Naive B cell (primary cell): ENCODE measurements around the gene SPTBN1. TPM values are rescaled to one million over a fixed set of nuclear protein-coding genes. Genes with fewer than 3 reads are reported as not detected.

Experiments
- ATAC-seq, 2 donors: fragments of 150-1000 bp; cut with Tn5 transposase; 2 replicates each; pipeline ENCODE4 v1.10.0; 2021; ENCODE audit warnings: low read depth in 2 of 2, mild to moderate bottlenecking in 2 of 2, moderate library complexity in 2 of 2
- DNase-seq: peaks from one replicate; pipeline ENCODE4 v3.0.0; 2022
- H3K27ac Mint-ChIP-seq, 6 donors: one replicate each; pipeline ENCODE4 v1.8.0; 2020 to 2022; ENCODE audit warnings: mild to moderate bottlenecking in 6 of 6, mixed read lengths in 6 of 6, moderate library complexity in 5 of 6, inconsistent platforms in 2 of 6
- H3K27me3 Mint-ChIP-seq, 3 donors: one replicate each; pipeline ENCODE4 v1.8.0; 2021 to 2022; ENCODE audit warnings: mixed read lengths in 3 of 3, mild to moderate bottlenecking in 1 of 3
- H3K36me3 Mint-ChIP-seq, 2 donors: one replicate each; pipeline ENCODE4 v1.8.0; 2020 to 2022; ENCODE audit warnings: mixed read lengths in 2 of 2, inconsistent platforms in 1 of 2, mild to moderate bottlenecking in 1 of 2
- H3K4me1 Mint-ChIP-seq, 3 donors: one replicate each; pipeline ENCODE4 v1.8.0; 2020 to 2022; ENCODE audit warnings: mixed read lengths in 3 of 3, inconsistent platforms in 1 of 3, mild to moderate bottlenecking in 1 of 3, moderate library complexity in 1 of 3
- H3K4me3 Mint-ChIP-seq, 8 donors: one replicate each; pipeline ENCODE4 v1.8.0; 2020 to 2022; ENCODE audit warnings: mild to moderate bottlenecking in 8 of 8, mixed read lengths in 8 of 8, moderate library complexity in 8 of 8, inconsistent platforms in 2 of 8
- H3K9me3 Mint-ChIP-seq, 7 donors: one replicate each; pipeline ENCODE4 v1.8.0; 2020 to 2022; ENCODE audit warnings: mixed read lengths in 7 of 7, mild to moderate bottlenecking in 5 of 7, inconsistent platforms in 2 of 7, moderate library complexity in 1 of 7
- polyA plus RNA-seq, 6 donors: library from polyadenylated mRNA; unstranded; fragments of 300-500 nt; fragmentation: Illumina TruSeq; gene quantifications; one replicate each; pipeline ENCODE4 v1.2.3, GENCODE V29; 2021; ENCODE audit warnings: low read depth in 6 of 6

Gene SPTBN1
- polyA plus RNA-seq, 6 donors from 2014 or later: 4.1 to 72.6 (median 24.2) TPM

- H3K4me1 Mint-ChIP-seq: peaks cover 79 to 85% (median 84%) of the 10 kb centered on the region in 3 donors
- H3K9me3 Mint-ChIP-seq: peaks cover 0 to 4% (median 0%) of the 10 kb centered on the region in 7 donors
- peak overlapping the region in 4 of 6 donors; percentile 17 to 69 (median 53) for H3K27ac Mint-ChIP-seq
- peaks cover 0 to 8% of the 10 kb centered on the region in 2 donors for H3K36me3 Mint-ChIP-seq
- DNase-seq (no peak), ATAC-seq (no peak)
- peak overlapping the region in 1 of 8 donors; percentile 54 for H3K4me3 Mint-ChIP-seq
- H3K27me3 Mint-ChIP-seq: no peaks in the 10 kb centered on the region
Measured at GRCh38 chr2:54606393-54606958, 150.3 kb downstream of the SPTBN1 start.

- Mint-ChIP-seq H3K9me3 (peaks cover 0 to 4% (median 0%) of the 10 kb centered on the region in 7 donors), H3K4me1 (peaks cover 69 to 78% (median 71%) of the 10 kb centered on the region in 3 donors), H3K4me3 (peak overlapping the region in 1 of 8 donors; percentile 49), H3K36me3 (peaks cover 3 to 8% of the 10 kb centered on the region in 2 donors), H3K27ac (peak overlapping the region in 3 of 6 donors; percentile 3 to 96 (median 24)), H3K27me3 (no peaks in the 10 kb centered on the region)
- no peak for DNase-seq
- no peak for ATAC-seq
Measured at GRCh38 chr2:54608224-54608623, 152.1 kb downstream of the SPTBN1 start.

- H3K9me3 Mint-ChIP-seq: peaks cover 0 to 4% (median 0%) of the 10 kb centered on the region in 7 donors
- DNase-seq: no peak
- H3K36me3 Mint-ChIP-seq: peaks cover 8 to 10% of the 10 kb centered on the region in 2 donors
- peak overlapping the region in 3 of 8 donors; percentile 20 to 38 (median 27) for H3K4me3 Mint-ChIP-seq
- H3K27ac Mint-ChIP-seq: peak overlapping the region in 4 of 6 donors; percentile 17 to 59 (median 20)
- no peaks in the 10 kb centered on the region for H3K27me3 Mint-ChIP-seq
- H3K4me1 Mint-ChIP-seq: peaks cover 63 to 70% (median 65%) of the 10 kb centered on the region in 3 donors
- no peak for ATAC-seq
Measured at GRCh38 chr2:54609241-54609640, 153.1 kb downstream of the SPTBN1 start.

- H3K4me1 Mint-ChIP-seq: peaks cover 59 to 66% (median 63%) of the 10 kb centered on the region in 3 donors
Measured at GRCh38 chr2:54609647-54610046, 153.5 kb downstream of the SPTBN1 start.

GRCh38 chr2:54610700-54611099 is 154.6 kb downstream of the SPTBN1 start:
- Mint-ChIP-seq H3K4me1 (peaks cover 50 to 56% (median 53%) of the 10 kb centered on the region in 3 donors), H3K4me3 (no peak overlapping the region), H3K9me3 (peaks cover 0 to 4% (median 0%) of the 10 kb centered on the region in 7 donors), H3K36me3 (peaks cover 8 to 12% of the 10 kb centered on the region in 2 donors), H3K27ac (peak overlapping the region in 3 of 6 donors; percentile 54 to 71 (median 63)), H3K27me3 (no peaks in the 10 kb centered on the region)
- DNase-seq: no peak
- no peak for ATAC-seq

More at GRCh38 chr2:54609647-54610046, 153.5 kb downstream of the SPTBN1 start:
- Mint-ChIP-seq H3K27me3 (no peaks in the 10 kb centered on the region), H3K36me3 (peaks cover 8 to 12% of the 10 kb centered on the region in 2 donors), H3K9me3 (peaks cover 0 to 4% (median 0%) of the 10 kb centered on the region in 7 donors), H3K27ac (peak overlapping the region in 5 of 6 donors; percentile 8 to 76 (median 59)), H3K4me3 (peak overlapping the region in 2 of 8 donors; percentile 20 to 38)
- ATAC-seq (no peak), DNase-seq (no peak)

GRCh38 chr2:54611830-54612545 is 155.9 kb downstream of the SPTBN1 start:
- Mint-ChIP-seq H3K27me3 (no peaks in the 10 kb centered on the region), H3K4me3 (no peak overlapping the region), H3K4me1 (peaks cover 41 to 44% (median 44%) of the 10 kb centered on the region in 3 donors), H3K36me3 (peaks cover 17 to 21% of the 10 kb centered on the region in 2 donors), H3K9me3 (peaks cover 0 to 4% (median 0%) of the 10 kb centered on the region in 7 donors), H3K27ac (peak overlapping the region in 3 of 6 donors; percentile 22 to 37 (median 30))
- DNase-seq: no peak
- ATAC-seq: no peak

GRCh38 chr2:54613386-54613785 is 157.3 kb downstream of the SPTBN1 start:
- Mint-ChIP-seq H3K27ac (peak overlapping the region in 1 of 6 donors; percentile 67), H3K9me3 (peaks cover 0 to under 1% (median 0%) of the 10 kb centered on the region in 7 donors)

GRCh38 chr2:54613794-54614257 is 157.7 kb downstream of the SPTBN1 start:
- Mint-ChIP-seq H3K36me3 (peaks cover 25 to 34% of the 10 kb centered on the region in 2 donors), H3K4me3 (no peak overlapping the region), H3K9me3 (no peaks in the 10 kb centered on the region), H3K27ac (peak overlapping the region in 1 of 6 donors; percentile 64), H3K27me3 (no peaks in the 10 kb centered on the region), H3K4me1 (peaks cover 43 to 45% (median 43%) of the 10 kb centered on the region in 3 donors)
- DNase-seq (no peak), ATAC-seq (no peak)

More at GRCh38 chr2:54613386-54613785, 157.3 kb downstream of the SPTBN1 start:
- H3K27me3 Mint-ChIP-seq: no peaks in the 10 kb centered on the region
- H3K36me3 Mint-ChIP-seq: peaks cover 24 to 33% of the 10 kb centered on the region in 2 donors
- ATAC-seq (no peak), DNase-seq (no peak)
- no peak overlapping the region for H3K4me3 Mint-ChIP-seq
- H3K4me1 Mint-ChIP-seq: peaks cover 41 to 45% (median 43%) of the 10 kb centered on the region in 3 donors

- no peak overlapping the region for H3K27ac Mint-ChIP-seq
- peaks cover 35 to 38% (median 37%) of the 10 kb centered on the region in 3 donors for H3K4me1 Mint-ChIP-seq
- ATAC-seq: no peak
- H3K4me3 Mint-ChIP-seq: no peak overlapping the region
- H3K9me3 Mint-ChIP-seq: no peaks in the 10 kb centered on the region
- H3K27me3 Mint-ChIP-seq: no peaks in the 10 kb centered on the region
- DNase-seq: no peak
- peaks cover 28 to 38% of the 10 kb centered on the region in 2 donors for H3K36me3 Mint-ChIP-seq
Measured at GRCh38 chr2:54614819-54615218, 158.7 kb downstream of the SPTBN1 start.

GRCh38 chr2:54615832-54616534 is 159.9 kb downstream of the SPTBN1 start:
- Mint-ChIP-seq H3K27ac (peak overlapping the region in 1 of 6 donors; percentile 26), H3K36me3 (peaks cover 40 to 50% of the 10 kb centered on the region in 2 donors), H3K9me3 (no peaks in the 10 kb centered on the region), H3K4me1 (peaks cover 34 to 43% (median 37%) of the 10 kb centered on the region in 3 donors), H3K4me3 (no peak overlapping the region), H3K27me3 (no peaks in the 10 kb centered on the region)
- DNase-seq (no peak), ATAC-seq (no peak)

- no peaks in the 10 kb centered on the region for H3K9me3 Mint-ChIP-seq
- peaks cover 43 to 60% of the 10 kb centered on the region in 2 donors for H3K36me3 Mint-ChIP-seq
- no peak overlapping the region for H3K4me3 Mint-ChIP-seq
- ATAC-seq (no peak), DNase-seq (no peak)
- peaks cover 27 to 37% (median 35%) of the 10 kb centered on the region in 3 donors for H3K4me1 Mint-ChIP-seq
- H3K27me3 Mint-ChIP-seq: no peaks in the 10 kb centered on the region
- peak overlapping the region in 1 of 6 donors; percentile 33 for H3K27ac Mint-ChIP-seq
Measured at GRCh38 chr2:54617409-54617808, 161.3 kb downstream of the SPTBN1 start.

- ATAC-seq: no peak
- Mint-ChIP-seq H3K27ac (peak overlapping the region in 5 of 6 donors; percentile 32 to 93 (median 39)), H3K27me3 (no peaks in the 10 kb centered on the region), H3K36me3 (peaks cover 43 to 62% of the 10 kb centered on the region in 2 donors), H3K9me3 (no peaks in the 10 kb centered on the region), H3K4me1 (peaks cover 20 to 32% (median 29%) of the 10 kb centered on the region in 3 donors), H3K4me3 (peak overlapping the region in 3 of 8 donors; percentile 2 to 39 (median 2))
- no peak for DNase-seq
Measured at GRCh38 chr2:54618646-54619565, 162.8 kb downstream of the SPTBN1 start.
